SIG-M5 (cell line): ENCODE data around the gene PRKG1.
"Not testable (repeated sequence)": the region's sequence is repeated elsewhere in the genome, so short reads cannot be mapped to it uniquely, and the experiment has no call there.

ENCODE experiments used
- DNase-seq: peaks from one replicate; lab custom pipeline; 2025; lab: John Stamatoyannopoulos, UW

PRKG1 gene

GRCh38 chr10:51117053-51117660, 42.9 kb downstream of the PRKG1 start:
- DNase-seq, result no peak

- no peak for DNase-seq
Measured at GRCh38 chr10:51117794-51118193, 43.5 kb downstream of the PRKG1 start.

- DNase-seq, result no peak
Measured at GRCh38 chr10:51119441-51119840, 45.2 kb downstream of the PRKG1 start.

- no peak for DNase-seq
Measured at GRCh38 chr10:51121861-51122260, 47.6 kb downstream of the PRKG1 start.

- no peak for DNase-seq
Measured at GRCh38 chr10:51124852-51125251, 50.6 kb downstream of the PRKG1 start.

GRCh38 chr10:51125518-51125917, 51.2 kb downstream of the PRKG1 start:
- no peak for DNase-seq

GRCh38 chr10:51129946-51130544, 55.8 kb downstream of the PRKG1 start:
- DNase-seq, result no peak

- no peak for DNase-seq
Measured at GRCh38 chr10:51137756-51138529, 63.7 kb downstream of the PRKG1 start.

- no peak for DNase-seq
Measured at GRCh38 chr10:51139176-51139575, 64.9 kb downstream of the PRKG1 start.

- no peak for DNase-seq
Measured at GRCh38 chr10:51141010-51141409, 66.7 kb downstream of the PRKG1 start.

GRCh38 chr10:51144161-51144781, 70.0 kb downstream of the PRKG1 start:
- DNase-seq, result no peak

GRCh38 chr10:51145375-51145774, 71.1 kb downstream of the PRKG1 start:
- no peak for DNase-seq

GRCh38 chr10:51147644-51148399, 73.5 kb downstream of the PRKG1 start:
- no peak for DNase-seq

- no peak for DNase-seq
Measured at GRCh38 chr10:51156926-51157325, 82.6 kb downstream of the PRKG1 start.

- no peak for DNase-seq
Measured at GRCh38 chr10:51158832-51159231, 84.5 kb downstream of the PRKG1 start.

GRCh38 chr10:51159841-51160240, 85.6 kb downstream of the PRKG1 start:
- DNase-seq, result no peak

- no peak for DNase-seq
Measured at GRCh38 chr10:51162002-51162401, 87.7 kb downstream of the PRKG1 start.

- DNase-seq, result not testable (repeated sequence)
Measured at GRCh38 chr10:51163380-51164049, 89.2 kb downstream of the PRKG1 start.

- DNase-seq, result no peak
Measured at GRCh38 chr10:51168086-51168815, 94.0 kb downstream of the PRKG1 start.

- no peak for DNase-seq
Measured at GRCh38 chr10:51169111-51169510, 94.8 kb downstream of the PRKG1 start.
